MM.1S (cell line): ENCODE results near the gene NEXN.
A peak's percentile ranks its signal among the peaks of the same experiment; 100 is the strongest.

Experiments used
- DNase-seq: peaks from one replicate; pipeline ENCODE4 v3.0.0-alpha.2; 2015
- H2AFZ ChIP-seq: fragments of 300-600 bp; sonication (generic); 2 replicates; pipeline ENCODE4 v1.6.0; 2016; ENCODE audit warnings: antibody characterized with exemption, low read length
- H3F3A ChIP-seq: fragments of 300-600 bp; sonication (generic); 2 replicates; pipeline ENCODE4 v1.6.1; 2016; ENCODE audit warnings: mild to moderate bottlenecking, antibody characterized with exemption, low read length, moderate library complexity, mixed read lengths; ENCODE audit not compliant: insufficient read depth
- H3K27ac ChIP-seq: fragments of 300-600 bp; sonication (generic); 2 replicates; pipeline ENCODE4 v1.5.1; 2016; ENCODE audit warnings: mild to moderate bottlenecking, low read length
- H3K27me3 ChIP-seq: fragments of 300-600 bp; sonication (generic); replicated peaks from 2 replicates; pipeline ENCODE4 v1.6.0; 2016; ENCODE audit warnings: low read length; ENCODE audit not compliant: insufficient read depth
- H3K36me3 ChIP-seq: fragments of 300-600 bp; sonication (generic); replicated peaks from 2 replicates; pipeline ENCODE4 v1.6.1; 2016; ENCODE audit warnings: mild to moderate bottlenecking, low read length, mixed read lengths; ENCODE audit not compliant: insufficient read depth
- H3K4me1 ChIP-seq: fragments of 300-600 bp; sonication (generic); 2 replicates; pipeline ENCODE4 v1.6.1; 2016; ENCODE audit warnings: low read length, mixed read lengths
- H3K4me2 ChIP-seq: fragments of 300-600 bp; sonication (generic); 2 replicates; pipeline ENCODE4 v1.6.0; 2016; ENCODE audit warnings: low read depth, low read length
- H3K4me3 ChIP-seq: fragments of 300-600 bp; sonication (generic); 2 replicates; pipeline ENCODE4 v1.5.1; 2016; ENCODE audit warnings: low read length, mixed read lengths
- H3K79me2 ChIP-seq: fragments of 300-600 bp; sonication (generic); 2 replicates; pipeline ENCODE4 v1.6.1; 2016; ENCODE audit warnings: mixed run types, low read length, mixed read lengths
- H3K9ac ChIP-seq: fragments of 300-600 bp; sonication (generic); 2 replicates; pipeline ENCODE4 v1.6.1; 2016; ENCODE audit warnings: low read length, mixed read lengths
- H3K9me2 ChIP-seq: fragments of 300-600 bp; sonication (generic); replicated peaks from 2 replicates; pipeline ENCODE4 v1.6.1; 2016; ENCODE audit warnings: mild to moderate bottlenecking, low read length, mixed read lengths; ENCODE audit not compliant: insufficient read depth
- H3K9me3 ChIP-seq: fragments of 300-600 bp; sonication (generic); replicated peaks from 2 replicates; pipeline ENCODE4 v1.6.1; 2016; ENCODE audit warnings: mild to moderate bottlenecking, low read length, mixed read lengths; ENCODE audit not compliant: insufficient read depth
- H4K20me1 ChIP-seq: fragments of 300-600 bp; sonication (generic); 2 replicates; pipeline ENCODE4 v1.6.1; 2016; ENCODE audit warnings: mild to moderate bottlenecking, low read length, moderate library complexity, mixed read lengths; ENCODE audit not compliant: insufficient read depth
- EZH2 ChIP-seq: fragments of 300-600 bp; sonication (generic); optimal IDR thresholded peaks from 2 replicates; pipeline ENCODE3; 2017; ENCODE audit warnings: low read depth, mild to moderate bottlenecking, antibody characterized with exemption, low read length, mixed read lengths
- EZH2phosphoT487 ChIP-seq: fragments of 300-600 bp; sonication (generic); IDR thresholded peaks from 2 replicates; pipeline ENCODE4 v1.6.1; 2018; ENCODE audit warnings: antibody characterized with exemption, low read length
- TF ChIP-seq, protein P1 (sequence below): fragments of 300-600 bp; sonication (generic); IDR thresholded peaks from 2 replicates; pipeline ENCODE4 v1.5.1; 2016; ENCODE audit warnings: antibody characterized with exemption, low read length, mixed read lengths

The NEXN gene

DNA sequence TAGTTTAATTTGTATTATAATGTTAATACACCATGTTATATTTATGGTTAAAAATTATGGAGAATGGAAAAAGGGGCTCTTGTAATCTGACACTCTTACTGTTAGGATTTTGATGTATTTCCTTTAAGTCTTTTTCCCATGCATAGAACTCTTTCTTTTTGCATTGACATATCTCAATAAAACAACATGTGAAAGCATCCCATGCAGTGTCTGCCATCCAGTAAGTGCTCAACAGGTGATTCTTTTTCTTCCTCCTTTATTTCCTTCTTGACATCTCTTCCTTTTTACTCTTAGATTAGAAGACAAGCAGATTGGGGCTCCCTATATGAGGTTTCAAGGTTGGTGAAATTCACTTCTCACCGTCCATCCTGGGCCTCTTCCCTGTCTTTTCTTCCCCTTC, 2.8 kb downstream of the NEXN start:
- Histone ChIP-seq H3K79me2 (no peaks in the 10 kb centered on the region), H3K27me3 (no peaks in the 10 kb centered on the region), H3K4me3 (no peak overlapping the region), H3K9me3 (no peaks in the 10 kb centered on the region), H3K4me1 (no peaks in the 10 kb centered on the region), H3K36me3 (no peaks in the 10 kb centered on the region), H3K9me2 (no peaks in the 10 kb centered on the region), H4K20me1 (no peaks in the 10 kb centered on the region), H3F3A (no peaks in the 10 kb centered on the region), H3K27ac (no peak overlapping the region), H3K9ac (no peak overlapping the region), H2AFZ (no peak overlapping the region), H3K4me2 (no peak overlapping the region)
- no peak for TF ChIP-seq EZH2phosphoT487
- TF ChIP-seq EZH2, result no peak
- TF ChIP-seq, protein P1, sequence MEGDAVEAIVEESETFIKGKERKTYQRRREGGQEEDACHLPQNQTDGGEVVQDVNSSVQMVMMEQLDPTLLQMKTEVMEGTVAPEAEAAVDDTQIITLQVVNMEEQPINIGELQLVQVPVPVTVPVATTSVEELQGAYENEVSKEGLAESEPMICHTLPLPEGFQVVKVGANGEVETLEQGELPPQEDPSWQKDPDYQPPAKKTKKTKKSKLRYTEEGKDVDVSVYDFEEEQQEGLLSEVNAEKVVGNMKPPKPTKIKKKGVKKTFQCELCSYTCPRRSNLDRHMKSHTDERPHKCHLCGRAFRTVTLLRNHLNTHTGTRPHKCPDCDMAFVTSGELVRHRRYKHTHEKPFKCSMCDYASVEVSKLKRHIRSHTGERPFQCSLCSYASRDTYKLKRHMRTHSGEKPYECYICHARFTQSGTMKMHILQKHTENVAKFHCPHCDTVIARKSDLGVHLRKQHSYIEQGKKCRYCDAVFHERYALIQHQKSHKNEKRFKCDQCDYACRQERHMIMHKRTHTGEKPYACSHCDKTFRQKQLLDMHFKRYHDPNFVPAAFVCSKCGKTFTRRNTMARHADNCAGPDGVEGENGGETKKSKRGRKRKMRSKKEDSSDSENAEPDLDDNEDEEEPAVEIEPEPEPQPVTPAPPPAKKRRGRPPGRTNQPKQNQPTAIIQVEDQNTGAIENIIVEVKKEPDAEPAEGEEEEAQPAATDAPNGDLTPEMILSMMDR, result no peak
- DNase-seq, result no peak

DNA sequence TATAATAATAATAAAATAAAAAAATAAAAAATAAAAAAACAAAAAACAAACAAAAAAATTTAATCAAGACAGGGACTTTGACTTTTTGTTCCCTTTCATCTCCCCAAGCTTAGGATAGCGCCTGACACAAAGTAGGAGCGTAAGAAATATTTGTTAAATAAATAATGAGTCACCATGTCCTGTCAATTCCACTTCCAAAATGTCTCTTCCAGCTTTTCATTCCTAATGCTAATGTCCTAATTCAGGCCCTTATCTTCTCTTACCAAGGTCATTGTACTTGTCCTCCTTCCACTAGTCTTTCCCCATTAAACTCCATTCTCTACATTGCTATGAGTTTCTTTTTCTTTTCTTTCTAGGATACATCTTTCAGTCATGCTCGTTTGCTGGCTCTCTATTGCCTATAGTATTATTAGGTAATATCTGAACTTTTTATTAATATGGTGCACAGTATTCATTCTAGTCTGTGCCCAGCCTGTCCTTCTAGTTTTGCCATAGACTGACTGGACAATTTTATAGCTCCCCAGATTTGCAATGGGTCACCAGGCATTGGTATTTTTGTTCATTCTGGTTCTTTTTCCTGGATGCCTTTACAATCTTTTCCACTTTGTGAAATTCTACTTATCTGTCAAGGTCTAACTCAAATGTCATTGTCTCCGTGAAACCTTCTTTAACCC, 11.4 kb downstream of the NEXN start:
- Histone ChIP-seq H3K4me3 (no peak overlapping the region), H3K4me1 (no peaks in the 10 kb centered on the region), H3K9ac (no peak overlapping the region), H2AFZ (no peak overlapping the region), H3K9me3 (no peaks in the 10 kb centered on the region), H3K27me3 (no peaks in the 10 kb centered on the region), H3F3A (no peaks in the 10 kb centered on the region), H3K27ac (no peak overlapping the region), H4K20me1 (no peaks in the 10 kb centered on the region), H3K36me3 (no peaks in the 10 kb centered on the region), H3K79me2 (no peaks in the 10 kb centered on the region), H3K9me2 (no peaks in the 10 kb centered on the region), H3K4me2 (no peak overlapping the region)
- DNase-seq, result no peak
- TF ChIP-seq EZH2 (no peak), EZH2phosphoT487 (no peak)
- TF ChIP-seq, protein P1, result no peak

DNA sequence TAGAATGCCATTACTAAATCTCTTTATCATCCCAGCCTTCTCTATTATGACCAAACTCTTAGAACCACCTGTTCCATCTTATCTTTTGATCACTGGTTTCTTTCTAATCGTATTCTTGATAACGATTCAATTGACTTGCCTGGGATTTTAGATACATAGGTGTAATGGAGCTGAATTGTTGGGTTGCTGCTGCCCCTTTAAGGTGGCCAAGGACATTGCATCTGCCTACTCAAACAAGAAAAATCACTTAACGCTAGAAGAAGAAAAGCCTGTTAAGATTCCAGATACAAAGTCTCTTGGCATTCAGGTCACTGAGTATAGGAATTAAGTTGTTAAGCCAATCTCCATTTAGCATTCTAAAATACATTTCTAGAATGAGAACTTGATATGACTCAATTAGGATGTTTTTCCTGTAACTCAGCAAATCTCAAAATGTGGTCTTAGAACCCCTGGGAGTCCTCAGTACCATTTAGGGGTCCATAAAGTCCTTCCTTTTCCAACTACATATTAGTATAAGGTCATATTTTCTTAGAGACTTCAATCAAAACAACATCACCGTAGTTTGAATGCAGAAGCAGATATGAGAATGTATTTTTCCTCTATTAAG, 12.4 kb downstream of the NEXN start:
- no peaks in the 10 kb centered on the region for H3K27me3 ChIP-seq
- H3K9me2 ChIP-seq, result no peaks in the 10 kb centered on the region
- DNase-seq, result peak; percentile 31
- H3K79me2 ChIP-seq, result no peaks in the 10 kb centered on the region
- TF ChIP-seq, protein P1, result peak; percentile 44
- TF ChIP-seq EZH2 (no peak), EZH2phosphoT487 (no peak)
- no peaks in the 10 kb centered on the region for H3F3A ChIP-seq
- no peaks in the 10 kb centered on the region for H3K4me1 ChIP-seq
- H3K4me2 ChIP-seq, result no peak overlapping the region
- H4K20me1 ChIP-seq, result no peaks in the 10 kb centered on the region
- no peaks in the 10 kb centered on the region for H3K9me3 ChIP-seq
- no peak overlapping the region for H2AFZ ChIP-seq
- no peak overlapping the region for H3K4me3 ChIP-seq
- H3K27ac ChIP-seq, result no peak overlapping the region
- no peak overlapping the region for H3K9ac ChIP-seq
- H3K36me3 ChIP-seq, result no peaks in the 10 kb centered on the region
